Tongue (tissue), 2 donors: ENCODE results near the gene FADS6. TPM values are rescaled to one million over a fixed set of nuclear protein-coding genes. Genes with fewer than 3 reads are reported as not detected.

Source experiments
- DNase-seq: peaks from one replicate; pipeline ENCODE4 v3.0.0-alpha.2; 2015
- total RNA-seq: library from RNA; depleted of rRNA; stranded (reverse); fragments of >200 nt; gene quantifications from one replicate; pipeline ENCODE4 v1.2.3, GENCODE V29; 2014

The FADS6 gene
- total RNA-seq, 1 donor from 2014 or later: 0.51 TPM

DNA sequence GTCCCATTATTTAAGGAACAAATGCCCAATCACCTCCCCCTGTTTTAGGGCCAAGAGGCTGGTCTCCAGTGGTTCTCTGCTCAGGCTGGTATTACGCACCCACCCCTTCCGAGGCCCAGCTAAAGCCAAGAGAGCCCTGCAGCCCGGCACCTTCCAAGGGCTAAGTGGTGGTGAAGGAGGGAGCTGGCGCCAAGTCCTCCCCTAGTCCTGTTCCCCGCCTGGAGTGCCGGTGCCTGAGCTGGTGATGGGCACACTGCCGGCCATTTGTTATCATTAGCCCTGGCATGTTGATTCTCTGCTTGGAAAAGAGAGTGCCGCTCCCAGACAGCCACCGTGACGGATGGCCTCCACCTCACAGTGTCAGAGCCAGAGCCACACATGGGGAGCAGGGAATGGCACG, 65.6 kb downstream of the FADS6 start:
- DNase-seq: no peak

Other genes starting within 250 kb of the FADS6 start
- gene CD300LF, start 180.7 kb downstream of the FADS6 start, total RNA-seq: 3.3 TPM
- 1.9 TPM for gene RAB37, start 156.4 kb downstream of the FADS6 start, total RNA-seq
- gene NHERF1, start 145.0 kb downstream of the FADS6 start, total RNA-seq: 50.5 TPM
- 30.2 TPM for gene NAT9, start 117.3 kb downstream of the FADS6 start, total RNA-seq
- gene GRIN2C, start 33.7 kb downstream of the FADS6 start, total RNA-seq: 1.6 TPM
- gene FDXR, start 20.6 kb downstream of the FADS6 start, total RNA-seq: 4.3 TPM
- 2.9 TPM for gene USH1G, start 29.6 kb upstream of the FADS6 start, total RNA-seq
- gene OTOP2, start 30.6 kb upstream of the FADS6 start, total RNA-seq: not detected
- gene OTOP3, start 42.3 kb upstream of the FADS6 start, total RNA-seq: 1.4 TPM
- gene HID1, start 79.1 kb upstream of the FADS6 start, total RNA-seq: 12.3 TPM
- 11.4 TPM for gene CDR2L, start 94.0 kb upstream of the FADS6 start, total RNA-seq
- gene MRPL58, start 119.0 kb upstream of the FADS6 start, total RNA-seq: 31.5 TPM
- gene ATP5PD, start 153.3 kb upstream of the FADS6 start, total RNA-seq: 299 TPM
- gene KCTD2, start 153.6 kb upstream of the FADS6 start, total RNA-seq: 19.8 TPM
- 11.5 TPM for gene SLC16A5, start 194.3 kb upstream of the FADS6 start, total RNA-seq
- gene ARMC7, start 216.3 kb upstream of the FADS6 start, total RNA-seq: 3.5 TPM
- 50.8 TPM for gene NT5C, start 238.1 kb upstream of the FADS6 start, total RNA-seq